SK-N-SH treated with all-trans-retinoic acid at 6 μM for 48 hours (cell line): ENCODE results near the gene LHX2.

Source experiments
- ATAC-seq: fragments of 200-7000 bp; cut with Tn5 transposase; 3 replicates; pipeline ENCODE4 v1.9.1; 2020; ENCODE audit warnings: mild to moderate bottlenecking, moderate library complexity
- ARNTL ChIP-seq: fragments of 450-650 bp; formaldehyde crosslinking; IDR thresholded peaks from 2 replicates; pipeline ENCODE4 v1.5.0; 2020; ENCODE audit warnings: low read depth, mild to moderate bottlenecking, moderate library complexity, borderline replicate concordance
- CSDC2 ChIP-seq: fragments of 250-450 bp; sonication (Bioruptor Pico); IDR thresholded peaks from 2 replicates; pipeline ENCODE4 v1.5.0; 2020; ENCODE audit warnings: mild to moderate bottlenecking, moderate library complexity
- ESRRG ChIP-seq: fragments of 250-450 bp; sonication (Bioruptor Pico); IDR thresholded peaks from 2 replicates; pipeline ENCODE4 v1.6.1; 2021; ENCODE audit warnings: mild to moderate bottlenecking
- GLIS3 ChIP-seq: fragments of 250-450 bp; sonication (Bioruptor Pico); IDR thresholded peaks from 2 replicates; pipeline ENCODE4 v1.5.0; 2020; ENCODE audit warnings: mild to moderate bottlenecking, moderate library complexity
- ISL1 ChIP-seq: fragments of 250-450 bp; sonication (Bioruptor Pico); IDR thresholded peaks from 2 replicates; pipeline ENCODE4 v2.1.2; 2022; ENCODE audit warnings: mild to moderate bottlenecking, moderate library complexity
- OSR1 ChIP-seq: fragments of 250-450 bp; sonication (Bioruptor Pico); IDR thresholded peaks from 2 replicates; pipeline ENCODE4 v1.8.0; 2022; ENCODE audit warnings: moderate library complexity, mild to moderate bottlenecking, inconsistent platforms
- PPARA ChIP-seq: fragments of 250-450 bp; sonication (Bioruptor Pico); IDR thresholded peaks from 2 replicates; pipeline ENCODE4 v1.5.0; 2020; ENCODE audit warnings: mild to moderate bottlenecking, borderline replicate concordance
- RARB ChIP-seq: fragments of 250-450 bp; sonication (Bioruptor Pico); IDR thresholded peaks from 2 replicates; pipeline ENCODE4 v1.8.0; 2021; ENCODE audit warnings: mild to moderate bottlenecking, moderate library complexity
- SNAI2 ChIP-seq: fragments of 250-450 bp; sonication (Bioruptor Pico); IDR thresholded peaks from 2 replicates; pipeline ENCODE4 v1.5.0; 2020; ENCODE audit warnings: mild to moderate bottlenecking, moderate library complexity
- TOX ChIP-seq: fragments of 250-450 bp; sonication (Bioruptor Pico); IDR thresholded peaks from 2 replicates; pipeline ENCODE4 v1.8.0; 2021; ENCODE audit warnings: mild to moderate bottlenecking, moderate library complexity, borderline replicate concordance
- ZC3H10 ChIP-seq: fragments of 250-450 bp; sonication (Bioruptor Pico); IDR thresholded peaks from 2 replicates; pipeline ENCODE4 v1.5.1; 2021; ENCODE audit warnings: mild to moderate bottlenecking, moderate library complexity
- ZNF70 ChIP-seq: fragments of 450-650 bp; formaldehyde crosslinking; IDR thresholded peaks from 2 replicates; pipeline ENCODE4 v1.5.0; 2020; ENCODE audit warnings: mild to moderate bottlenecking, moderate library complexity
- ZNF8 ChIP-seq: fragments of 450-650 bp; formaldehyde crosslinking; IDR thresholded peaks from 2 replicates; pipeline ENCODE4 v1.5.0; 2020; ENCODE audit warnings: mild to moderate bottlenecking, moderate library complexity
- TF ChIP-seq, protein P1 (sequence below): fragments of 250-450 bp; sonication (Bioruptor Pico); IDR thresholded peaks from 2 replicates; pipeline ENCODE4 v1.8.0; 2020; ENCODE audit warnings: mild to moderate bottlenecking, moderate library complexity, borderline replicate concordance
- TF ChIP-seq, protein P2 (sequence below): fragments of 250-450 bp; sonication (Bioruptor Pico); IDR thresholded peaks from 2 replicates; pipeline ENCODE4 v1.5.1; 2020; ENCODE audit warnings: low read depth, mild to moderate bottlenecking, moderate library complexity
- TF ChIP-seq, protein P3 (sequence below): fragments of 250-450 bp; sonication (Bioruptor Pico); IDR thresholded peaks from 2 replicates; pipeline ENCODE4 v1.5.0; 2020; ENCODE audit warnings: mild to moderate bottlenecking, moderate library complexity
- TF ChIP-seq, protein P4 (sequence below): fragments of 250-450 bp; sonication (Bioruptor Pico); IDR thresholded peaks from 2 replicates; pipeline ENCODE4 v1.8.0; 2021; ENCODE audit warnings: low read depth, mild to moderate bottlenecking, moderate library complexity, borderline replicate concordance
- TF ChIP-seq, protein P5 (sequence below): fragments of 250-450 bp; sonication (Bioruptor Pico); IDR thresholded peaks from 2 replicates; pipeline ENCODE4 v1.5.1; 2021; ENCODE audit warnings: mild to moderate bottlenecking, moderate library complexity

LHX2 gene

DNA sequence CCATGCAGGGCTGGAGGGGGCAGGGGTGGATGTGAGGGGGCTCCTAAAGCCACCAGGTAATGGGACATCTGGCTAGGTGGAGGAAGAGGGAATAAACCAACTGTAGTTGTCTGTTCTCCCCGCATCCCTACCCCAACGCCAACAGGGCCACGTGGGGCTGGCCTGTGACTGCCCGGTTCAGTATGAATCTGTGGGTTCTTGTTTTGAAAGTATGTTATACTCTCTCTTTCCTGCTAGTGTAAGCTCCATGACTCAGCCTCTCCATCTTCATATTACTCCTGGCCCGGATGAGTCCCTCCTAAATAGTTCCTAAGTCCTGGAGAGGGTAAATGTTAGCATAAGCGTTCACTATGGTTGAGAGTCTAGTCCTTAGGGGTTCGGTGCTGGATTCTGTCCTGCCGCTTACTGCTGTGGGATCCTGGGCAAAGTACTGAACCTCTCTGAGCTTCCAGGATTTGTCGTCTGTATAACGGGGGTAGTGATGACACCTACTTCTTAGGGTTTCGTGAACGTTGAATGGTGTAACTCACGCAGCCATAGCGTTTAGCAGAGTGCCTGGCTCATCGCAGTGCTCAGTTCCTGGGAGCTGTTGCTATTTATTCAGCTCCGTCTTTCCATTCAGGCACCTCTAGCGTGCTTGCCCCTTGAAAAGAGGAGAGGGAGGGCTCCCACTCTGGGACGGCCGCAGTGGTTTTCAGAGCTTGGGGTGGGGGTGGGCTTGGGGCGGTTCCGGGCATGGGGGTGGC lies 28.8 kb downstream of the LHX2 start:
- ATAC-seq = peak; percentile 38
- TF ChIP-seq ISL1 (CRISPR knock-in tag) (no peak), OSR1 (CRISPR knock-in tag) (no peak), CSDC2 (no peak), ZC3H10 (CRISPR knock-in tag) (no peak), ARNTL (CRISPR knock-in tag) (no peak), SNAI2 (CRISPR knock-in tag) (no peak), ESRRG (CRISPR knock-in tag) (no peak), PPARA (CRISPR knock-in tag) (no peak), TOX (no peak), ZNF70 (no peak)
- TF ChIP-seq, protein P1, sequence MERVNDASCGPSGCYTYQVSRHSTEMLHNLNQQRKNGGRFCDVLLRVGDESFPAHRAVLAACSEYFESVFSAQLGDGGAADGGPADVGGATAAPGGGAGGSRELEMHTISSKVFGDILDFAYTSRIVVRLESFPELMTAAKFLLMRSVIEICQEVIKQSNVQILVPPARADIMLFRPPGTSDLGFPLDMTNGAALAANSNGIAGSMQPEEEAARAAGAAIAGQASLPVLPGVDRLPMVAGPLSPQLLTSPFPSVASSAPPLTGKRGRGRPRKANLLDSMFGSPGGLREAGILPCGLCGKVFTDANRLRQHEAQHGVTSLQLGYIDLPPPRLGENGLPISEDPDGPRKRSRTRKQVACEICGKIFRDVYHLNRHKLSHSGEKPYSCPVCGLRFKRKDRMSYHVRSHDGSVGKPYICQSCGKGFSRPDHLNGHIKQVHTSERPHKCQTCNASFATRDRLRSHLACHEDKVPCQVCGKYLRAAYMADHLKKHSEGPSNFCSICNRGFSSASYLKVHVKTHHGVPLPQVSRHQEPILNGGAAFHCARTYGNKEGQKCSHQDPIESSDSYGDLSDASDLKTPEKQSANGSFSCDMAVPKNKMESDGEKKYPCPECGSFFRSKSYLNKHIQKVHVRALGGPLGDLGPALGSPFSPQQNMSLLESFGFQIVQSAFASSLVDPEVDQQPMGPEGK = no peak
- TF ChIP-seq, protein P2, sequence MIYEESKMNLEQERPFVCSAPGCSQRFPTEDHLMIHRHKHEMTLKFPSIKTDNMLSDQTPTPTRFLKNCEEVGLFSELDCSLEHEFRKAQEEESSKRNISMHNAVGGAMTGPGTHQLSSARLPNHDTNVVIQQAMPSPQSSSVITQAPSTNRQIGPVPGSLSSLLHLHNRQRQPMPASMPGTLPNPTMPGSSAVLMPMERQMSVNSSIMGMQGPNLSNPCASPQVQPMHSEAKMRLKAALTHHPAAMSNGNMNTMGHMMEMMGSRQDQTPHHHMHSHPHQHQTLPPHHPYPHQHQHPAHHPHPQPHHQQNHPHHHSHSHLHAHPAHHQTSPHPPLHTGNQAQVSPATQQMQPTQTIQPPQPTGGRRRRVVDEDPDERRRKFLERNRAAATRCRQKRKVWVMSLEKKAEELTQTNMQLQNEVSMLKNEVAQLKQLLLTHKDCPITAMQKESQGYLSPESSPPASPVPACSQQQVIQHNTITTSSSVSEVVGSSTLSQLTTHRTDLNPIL = no peak
- TF ChIP-seq, protein P3, sequence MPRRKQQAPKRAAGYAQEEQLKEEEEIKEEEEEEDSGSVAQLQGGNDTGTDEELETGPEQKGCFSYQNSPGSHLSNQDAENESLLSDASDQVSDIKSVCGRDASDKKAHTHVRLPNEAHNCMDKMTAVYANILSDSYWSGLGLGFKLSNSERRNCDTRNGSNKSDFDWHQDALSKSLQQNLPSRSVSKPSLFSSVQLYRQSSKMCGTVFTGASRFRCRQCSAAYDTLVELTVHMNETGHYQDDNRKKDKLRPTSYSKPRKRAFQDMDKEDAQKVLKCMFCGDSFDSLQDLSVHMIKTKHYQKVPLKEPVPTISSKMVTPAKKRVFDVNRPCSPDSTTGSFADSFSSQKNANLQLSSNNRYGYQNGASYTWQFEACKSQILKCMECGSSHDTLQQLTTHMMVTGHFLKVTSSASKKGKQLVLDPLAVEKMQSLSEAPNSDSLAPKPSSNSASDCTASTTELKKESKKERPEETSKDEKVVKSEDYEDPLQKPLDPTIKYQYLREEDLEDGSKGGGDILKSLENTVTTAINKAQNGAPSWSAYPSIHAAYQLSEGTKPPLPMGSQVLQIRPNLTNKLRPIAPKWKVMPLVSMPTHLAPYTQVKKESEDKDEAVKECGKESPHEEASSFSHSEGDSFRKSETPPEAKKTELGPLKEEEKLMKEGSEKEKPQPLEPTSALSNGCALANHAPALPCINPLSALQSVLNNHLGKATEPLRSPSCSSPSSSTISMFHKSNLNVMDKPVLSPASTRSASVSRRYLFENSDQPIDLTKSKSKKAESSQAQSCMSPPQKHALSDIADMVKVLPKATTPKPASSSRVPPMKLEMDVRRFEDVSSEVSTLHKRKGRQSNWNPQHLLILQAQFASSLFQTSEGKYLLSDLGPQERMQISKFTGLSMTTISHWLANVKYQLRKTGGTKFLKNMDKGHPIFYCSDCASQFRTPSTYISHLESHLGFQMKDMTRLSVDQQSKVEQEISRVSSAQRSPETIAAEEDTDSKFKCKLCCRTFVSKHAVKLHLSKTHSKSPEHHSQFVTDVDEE (CRISPR knock-in tag) = no peak

DNA sequence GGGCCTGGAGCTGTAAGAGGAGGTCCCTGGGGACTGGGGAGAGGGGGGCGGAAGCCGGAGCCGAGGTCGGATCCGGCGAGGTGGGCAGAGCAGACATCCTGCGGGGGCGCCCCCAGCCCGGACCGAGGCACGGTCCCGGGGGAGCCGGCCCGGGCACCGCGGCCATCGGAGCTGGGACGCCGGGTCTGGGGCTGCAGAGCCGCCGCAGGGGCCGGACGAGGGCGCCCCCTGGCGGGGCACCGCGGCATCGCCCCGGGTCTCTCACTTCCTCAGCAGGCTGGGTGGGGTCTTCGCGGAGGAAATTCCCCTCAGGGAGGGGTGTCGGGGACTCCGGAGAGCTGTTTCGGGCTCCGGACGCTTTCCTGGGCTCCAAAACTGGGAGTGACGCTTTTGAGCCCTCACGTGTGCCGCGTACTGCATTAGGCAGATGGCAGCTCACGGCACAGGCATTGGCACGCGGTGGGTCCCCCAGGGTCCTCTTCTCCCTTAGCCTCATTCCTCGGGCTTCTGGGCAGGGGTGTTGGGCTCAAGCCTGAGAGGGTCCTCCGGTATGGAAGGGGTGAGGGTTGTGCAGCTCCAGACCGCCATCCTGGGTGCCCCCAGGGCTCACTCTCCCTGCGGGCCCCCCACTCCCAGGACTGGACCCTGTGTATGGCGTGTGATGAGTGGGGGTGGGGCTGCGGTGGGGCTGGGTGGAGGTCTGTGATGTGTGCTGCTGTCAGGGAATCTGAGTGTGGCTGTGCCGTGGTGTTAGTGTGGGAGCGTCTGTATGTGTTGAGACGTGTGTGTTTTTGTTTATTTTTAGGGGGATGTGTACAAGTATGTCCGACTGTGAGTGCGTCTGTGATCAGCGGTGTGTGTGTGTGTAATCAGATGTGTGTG lies 29.6 kb downstream of the LHX2 start:
- TF ChIP-seq ISL1 (CRISPR knock-in tag) = no peak
- TF ChIP-seq TOX = no peak
- TF ChIP-seq, protein P2 = no peak
- TF ChIP-seq ZNF8 (CRISPR knock-in tag) = no peak
- TF ChIP-seq, protein P4, sequence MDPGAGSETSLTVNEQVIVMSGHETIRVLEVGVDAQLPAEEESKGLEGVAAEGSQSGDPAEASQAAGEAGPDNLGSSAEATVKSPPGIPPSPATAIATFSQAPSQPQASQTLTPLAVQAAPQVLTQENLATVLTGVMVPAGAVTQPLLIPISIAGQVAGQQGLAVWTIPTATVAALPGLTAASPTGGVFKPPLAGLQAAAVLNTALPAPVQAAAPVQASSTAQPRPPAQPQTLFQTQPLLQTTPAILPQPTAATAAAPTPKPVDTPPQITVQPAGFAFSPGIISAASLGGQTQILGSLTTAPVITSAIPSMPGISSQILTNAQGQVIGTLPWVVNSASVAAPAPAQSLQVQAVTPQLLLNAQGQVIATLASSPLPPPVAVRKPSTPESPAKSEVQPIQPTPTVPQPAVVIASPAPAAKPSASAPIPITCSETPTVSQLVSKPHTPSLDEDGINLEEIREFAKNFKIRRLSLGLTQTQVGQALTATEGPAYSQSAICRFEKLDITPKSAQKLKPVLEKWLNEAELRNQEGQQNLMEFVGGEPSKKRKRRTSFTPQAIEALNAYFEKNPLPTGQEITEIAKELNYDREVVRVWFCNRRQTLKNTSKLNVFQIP (CRISPR knock-in tag) = no peak
- ATAC-seq = peak; percentile 66

DNA sequence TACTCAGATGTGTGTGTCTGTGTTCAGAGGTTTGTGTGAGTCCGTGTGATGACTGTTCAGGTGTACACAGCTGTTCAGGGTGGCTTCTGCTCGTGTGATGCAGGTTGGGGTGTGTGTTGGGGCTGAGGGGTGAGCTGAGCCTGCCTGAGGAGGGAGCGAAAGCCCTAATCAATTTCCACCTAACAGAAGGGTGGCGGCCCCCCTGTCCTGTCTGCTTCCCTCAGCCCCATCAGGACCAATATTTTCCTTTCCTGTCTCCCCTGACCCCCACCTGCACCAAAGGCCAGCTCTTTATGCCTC lies 30.2 kb downstream of the LHX2 start:
- TF ChIP-seq ZNF70 = no peak
- TF ChIP-seq ESRRG (CRISPR knock-in tag) = no peak
- no peak for TF ChIP-seq OSR1 (CRISPR knock-in tag)
- TF ChIP-seq, protein P4 (CRISPR knock-in tag) = no peak
- TF ChIP-seq, protein P2 = no peak
- TF ChIP-seq ARNTL (CRISPR knock-in tag) = no peak
- TF ChIP-seq CSDC2 = no peak
- no peak for TF ChIP-seq TOX
- no peak for TF ChIP-seq RARB (CRISPR knock-in tag)
- TF ChIP-seq SNAI2 (CRISPR knock-in tag) = no peak
- TF ChIP-seq, protein P1 = no peak
- TF ChIP-seq ZC3H10 (CRISPR knock-in tag) = no peak
- TF ChIP-seq, protein P5, sequence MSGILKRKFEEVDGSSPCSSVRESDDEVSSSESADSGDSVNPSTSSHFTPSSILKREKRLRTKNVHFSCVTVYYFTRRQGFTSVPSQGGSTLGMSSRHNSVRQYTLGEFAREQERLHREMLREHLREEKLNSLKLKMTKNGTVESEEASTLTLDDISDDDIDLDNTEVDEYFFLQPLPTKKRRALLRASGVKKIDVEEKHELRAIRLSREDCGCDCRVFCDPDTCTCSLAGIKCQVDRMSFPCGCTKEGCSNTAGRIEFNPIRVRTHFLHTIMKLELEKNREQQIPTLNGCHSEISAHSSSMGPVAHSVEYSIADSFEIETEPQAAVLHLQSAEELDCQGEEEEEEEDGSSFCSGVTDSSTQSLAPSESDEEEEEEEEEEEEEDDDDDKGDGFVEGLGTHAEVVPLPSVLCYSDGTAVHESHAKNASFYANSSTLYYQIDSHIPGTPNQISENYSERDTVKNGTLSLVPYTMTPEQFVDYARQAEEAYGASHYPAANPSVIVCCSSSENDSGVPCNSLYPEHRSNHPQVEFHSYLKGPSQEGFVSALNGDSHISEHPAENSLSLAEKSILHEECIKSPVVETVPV (CRISPR knock-in tag) = no peak
- no peak for TF ChIP-seq GLIS3 (CRISPR knock-in tag)
- TF ChIP-seq PPARA (CRISPR knock-in tag) = no peak
- TF ChIP-seq, all 23 proteins: peak for 0
- ATAC-seq = no peak
